Measurements from ENCODE around the gene SCYGR4.

Gene SCYGR4

GRCh38 chr2:227602358-227602757, 14.9 kb upstream of the SCYGR4 start:
- no peak for TF ChIP-seq LEF1 (IDR thresholded peaks at IDR 0.05; ENCODE audit: borderline replicate concordance)
- no peak for TF ChIP-seq ELF4 (IDR thresholded peaks at IDR 0.05)
- TF ChIP-seq FOXA1 (IDR thresholded peaks at IDR 0.05) = no peak
- DNase-seq (ENCODE audit: extremely low spot score) = no peak
- ChIA-PET CTCF (interaction anchor here (0.7 kb wide), 1 partner anchor 138 kb away, joined by 3 read pairs; no protein-coding TSS in a partner anchor), POLR2A (no interaction called here)

- DNase-seq (ENCODE audit: extremely low spot score) = no peak
- ChIA-PET POLR2A (no interaction called here), CTCF (no interaction called here)
- TF ChIP-seq ZNF384 (IDR thresholded peaks at IDR 0.05) = no peak
- no peak for TF ChIP-seq HDGF (IDR thresholded peaks at IDR 0.05; ENCODE audit: borderline replicate concordance)
- TF ChIP-seq ARNT (IDR thresholded peaks at IDR 0.05) = no peak
- TF ChIP-seq NFRKB (IDR thresholded peaks at IDR 0.05) = no peak
- no peak for TF ChIP-seq PKNOX1 (IDR thresholded peaks at IDR 0.05)
- no peak for TF ChIP-seq SP1 (IDR thresholded peaks at IDR 0.05)
- TF ChIP-seq CTBP1 (IDR thresholded peaks at IDR 0.05; ENCODE audit: borderline replicate concordance) = no peak
- no peak for TF ChIP-seq ELF4 (IDR thresholded peaks at IDR 0.05)
- no peak for TF ChIP-seq FOXA1 (IDR thresholded peaks at IDR 0.05)
- TF ChIP-seq SUZ12 (IDR thresholded peaks at IDR 0.05) = no peak
- no peak for TF ChIP-seq FOXM1 (IDR thresholded peaks at IDR 0.05; ENCODE audit: borderline replicate concordance)
- no peak for TF ChIP-seq LEF1 (IDR thresholded peaks at IDR 0.05; ENCODE audit: borderline replicate concordance)
- TF ChIP-seq TARDBP (IDR thresholded peaks at IDR 0.05) = no peak
- no peak for TF ChIP-seq BHLHE40 (IDR thresholded peaks at IDR 0.05; ENCODE audit: borderline replicate concordance)
- no peak for TF ChIP-seq FOXK2 (IDR thresholded peaks at IDR 0.05)
- TF ChIP-seq L3MBTL2 (conservative IDR thresholded peaks at IDR 0.05) = no peak
These were observed 10.8 kb upstream of the SCYGR4 start for GRCh38 chr2:227606476-227606875.

GRCh38 chr2:227607941-227608340, 9.4 kb upstream of the SCYGR4 start:
- TF ChIP-seq SP1 (IDR thresholded peaks at IDR 0.05) (no peak), TARDBP (IDR thresholded peaks at IDR 0.05) (no peak), NFRKB (IDR thresholded peaks at IDR 0.05) (no peak), HDGF (IDR thresholded peaks at IDR 0.05; ENCODE audit: borderline replicate concordance) (no peak), BHLHE40 (IDR thresholded peaks at IDR 0.05; ENCODE audit: borderline replicate concordance) (no peak), ZNF384 (IDR thresholded peaks at IDR 0.05) (no peak), SUZ12 (IDR thresholded peaks at IDR 0.05) (no peak), FOXK2 (IDR thresholded peaks at IDR 0.05) (no peak), PKNOX1 (IDR thresholded peaks at IDR 0.05) (no peak), CTBP1 (IDR thresholded peaks at IDR 0.05; ENCODE audit: borderline replicate concordance) (no peak), ELF4 (IDR thresholded peaks at IDR 0.05) (no peak), LEF1 (IDR thresholded peaks at IDR 0.05; ENCODE audit: borderline replicate concordance) (no peak), FOXM1 (IDR thresholded peaks at IDR 0.05; ENCODE audit: borderline replicate concordance) (no peak), FOXA1 (IDR thresholded peaks at IDR 0.05) (no peak), ARNT (IDR thresholded peaks at IDR 0.05) (no peak), L3MBTL2 (conservative IDR thresholded peaks at IDR 0.05) (no peak)
- ChIA-PET CTCF (interaction anchor here (0.6 kb wide), 1 partner anchor 1360 kb away, joined by 3 read pairs; no protein-coding TSS in a partner anchor), POLR2A (no interaction called here)
- DNase-seq (ENCODE audit: extremely low spot score) = no peak

GRCh38 chr2:227608561-227609338, 8.5 kb upstream of the SCYGR4 start:
- TF ChIP-seq SP1 (IDR thresholded peaks at IDR 0.05) (no peak), TARDBP (IDR thresholded peaks at IDR 0.05) (no peak), ARNT (IDR thresholded peaks at IDR 0.05) (no peak), SUZ12 (IDR thresholded peaks at IDR 0.05) (no peak), FOXA1 (IDR thresholded peaks at IDR 0.05) (no peak), FOXK2 (IDR thresholded peaks at IDR 0.05) (no peak), ZNF384 (IDR thresholded peaks at IDR 0.05) (no peak), LEF1 (IDR thresholded peaks at IDR 0.05; ENCODE audit: borderline replicate concordance) (no peak), PKNOX1 (IDR thresholded peaks at IDR 0.05) (no peak), NFRKB (IDR thresholded peaks at IDR 0.05) (no peak), FOXM1 (IDR thresholded peaks at IDR 0.05; ENCODE audit: borderline replicate concordance) (no peak)
- ChIA-PET POLR2A (no interaction called here), CTCF (interaction anchor here (0.6 kb wide), 1 partner anchor 1359 kb away, joined by 3 read pairs; no protein-coding TSS in a partner anchor)
- DNase-seq (ENCODE audit: extremely low spot score) = no peak

- no peak for TF ChIP-seq ARNT (IDR thresholded peaks at IDR 0.05)
- TF ChIP-seq FOXA1 (IDR thresholded peaks at IDR 0.05) = no peak
- no peak for TF ChIP-seq ZNF384 (IDR thresholded peaks at IDR 0.05)
- no peak for TF ChIP-seq LEF1 (IDR thresholded peaks at IDR 0.05; ENCODE audit: borderline replicate concordance)
- no peak for TF ChIP-seq CTBP1 (IDR thresholded peaks at IDR 0.05; ENCODE audit: borderline replicate concordance)
- TF ChIP-seq TARDBP (IDR thresholded peaks at IDR 0.05) = no peak
- TF ChIP-seq SP1 (IDR thresholded peaks at IDR 0.05) = no peak
- no peak for TF ChIP-seq HDGF (IDR thresholded peaks at IDR 0.05; ENCODE audit: borderline replicate concordance)
- TF ChIP-seq FOXM1 (IDR thresholded peaks at IDR 0.05; ENCODE audit: borderline replicate concordance) = no peak
- CTCF ChIA-PET = no interaction called here
- POLR2A ChIA-PET = no interaction called here
- no peak for DNase-seq (ENCODE audit: extremely low spot score)
These were observed 7.2 kb upstream of the SCYGR4 start for GRCh38 chr2:227610123-227610522.

All from HEK293T (cell line).